ENCODE results near the gene TRAF2.

TRAF2 gene

GRCh38 chr9:136951541-136952320, 65.4 kb downstream of the TRAF2 start, which contains the start of gene LCN12:
LCN12 (plus strand) TSS chr9:136952273; CDS start chr9:136952328, 55 bp downstream.
- Mint-ChIP-seq H3K4me3 (no peak within 1 kb of the TSS), H3K9me3 (peaks cover 4 to 5% of the 10 kb centered on the region in 2 donors), H3K27ac (no peak within 1 kb of the TSS), H3K4me1 (peaks cover 6 to 19% of the 10 kb centered on the region in 2 donors), H3K27me3 (peaks cover 0 to 7% of the 10 kb centered on the region in 2 donors), H3K36me3 (peaks cover 0 to 4% of the 10 kb centered on the region in 2 donors)
- DNase-seq (no peak), ATAC-seq (replicated peaks) (no peak)

DNA sequence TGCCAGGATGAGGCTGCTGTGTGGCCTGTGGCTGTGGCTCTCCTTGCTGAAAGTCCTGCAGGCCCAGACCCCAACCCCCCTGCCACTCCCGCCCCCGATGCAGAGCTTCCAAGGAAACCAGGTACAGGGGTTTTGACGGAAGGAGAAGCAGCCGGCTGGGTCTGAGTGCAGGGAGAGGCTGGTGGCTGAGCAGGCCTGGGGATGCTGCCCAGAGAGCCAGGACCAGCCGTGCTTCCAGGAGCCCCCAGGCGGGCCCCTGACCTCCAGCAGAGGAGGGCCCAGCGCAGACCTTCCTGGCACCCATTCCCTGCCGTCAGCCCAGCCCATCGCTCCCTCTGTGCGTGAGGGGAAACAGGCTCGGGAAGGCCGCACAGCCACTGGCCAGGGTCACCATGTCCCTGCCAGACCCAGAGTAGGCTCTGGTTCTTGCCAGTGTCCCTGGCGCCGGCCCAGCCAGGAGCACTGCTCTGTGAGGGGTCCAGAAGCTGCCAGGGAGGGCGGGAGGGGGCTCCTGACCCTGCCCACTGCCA, 66.1 kb downstream of the TRAF2 start:
- ATAC-seq (replicated peaks) (no peak), DNase-seq (no peak)
- peaks cover 0 to 9% of the 10 kb centered on the region in 2 donors for H3K27me3 Mint-ChIP-seq
- H3K9me3 Mint-ChIP-seq: peaks cover 6% of the 10 kb centered on the region in 2 donors
- H3K4me3 Mint-ChIP-seq: no peak overlapping the region
- peaks cover 4 to 13% of the 10 kb centered on the region in 2 donors for H3K4me1 Mint-ChIP-seq
- H3K27ac Mint-ChIP-seq: no peak overlapping the region
- H3K36me3 Mint-ChIP-seq: peaks cover 0 to 5% of the 10 kb centered on the region in 2 donors

- ATAC-seq (replicated peaks) (no peak), DNase-seq (no peak)
- no peak overlapping the region for H3K4me3 Mint-ChIP-seq
- H3K9me3 Mint-ChIP-seq: peaks cover 6% of the 10 kb centered on the region in 2 donors
- no peak overlapping the region for H3K27ac Mint-ChIP-seq
- H3K4me1 Mint-ChIP-seq: peaks cover 4 to 10% of the 10 kb centered on the region in 2 donors
- H3K27me3 Mint-ChIP-seq: peaks cover 0 to 9% of the 10 kb centered on the region in 2 donors
- H3K36me3 Mint-ChIP-seq: peaks cover 0 to 5% of the 10 kb centered on the region in 2 donors
Observed at GRCh38 chr9:136952876-136953770, 66.8 kb downstream of the TRAF2 start.

- Mint-ChIP-seq H3K4me1 (peaks cover 4 to 10% of the 10 kb centered on the region in 2 donors), H3K9me3 (peaks cover 6% of the 10 kb centered on the region in 2 donors), H3K27ac (no peak overlapping the region), H3K4me3 (no peak overlapping the region), H3K36me3 (peaks cover 2 to 5% of the 10 kb centered on the region in 2 donors), H3K27me3 (peaks cover 3 to 11% of the 10 kb centered on the region in 2 donors)
- ATAC-seq (replicated peaks): no peak
- DNase-seq: no peak
Observed at GRCh38 chr9:136953771-136954269, 67.5 kb downstream of the TRAF2 start.

DNA sequence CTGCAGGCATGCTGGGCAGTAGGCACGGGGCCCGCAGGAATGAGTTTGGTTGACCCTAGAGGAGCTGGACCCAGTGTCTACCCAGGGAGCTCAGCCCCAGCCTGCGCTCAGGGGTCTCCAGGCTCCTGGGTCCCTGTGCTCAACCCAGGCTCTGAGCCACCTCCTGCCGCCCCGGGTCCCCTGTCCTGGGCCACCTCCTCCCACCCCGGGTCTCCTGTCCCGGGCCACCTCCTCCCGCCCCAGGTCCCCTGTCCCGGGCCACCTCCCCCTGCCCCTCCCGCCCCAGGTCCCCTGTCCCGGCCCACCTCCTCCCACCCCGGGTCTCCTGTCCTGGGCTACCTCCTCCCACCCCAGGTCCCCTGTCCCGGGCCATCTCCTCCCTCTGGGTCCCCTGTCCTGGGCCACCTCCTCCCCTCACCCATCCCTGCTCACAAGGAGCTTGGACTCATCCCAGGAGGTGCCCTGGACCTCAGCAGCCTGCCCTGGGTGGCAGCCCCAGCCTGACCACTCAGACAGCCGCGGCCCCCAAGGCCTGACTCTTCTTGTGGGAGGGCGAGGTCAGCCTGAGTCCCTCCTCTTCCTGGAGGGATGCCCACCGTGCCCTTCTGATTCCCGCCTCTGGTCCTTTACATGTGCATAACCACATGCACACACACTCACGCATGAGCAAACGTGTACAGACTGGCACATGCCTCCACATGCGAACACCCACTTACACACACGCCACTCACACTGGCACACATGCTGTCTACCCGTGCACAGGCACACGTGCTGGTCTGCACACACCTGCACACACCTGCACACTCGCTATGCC, 68.2 kb downstream of the TRAF2 start:
- Mint-ChIP-seq H3K4me1 (peaks cover 4 to 10% of the 10 kb centered on the region in 2 donors), H3K4me3 (no peak overlapping the region), H3K27me3 (peaks cover 6 to 16% of the 10 kb centered on the region in 2 donors), H3K9me3 (peaks cover 6% of the 10 kb centered on the region in 2 donors), H3K27ac (no peak overlapping the region), H3K36me3 (peaks cover 3 to 5% of the 10 kb centered on the region in 2 donors)
- ATAC-seq (replicated peaks) (no peak), DNase-seq (no peak)

DNA sequence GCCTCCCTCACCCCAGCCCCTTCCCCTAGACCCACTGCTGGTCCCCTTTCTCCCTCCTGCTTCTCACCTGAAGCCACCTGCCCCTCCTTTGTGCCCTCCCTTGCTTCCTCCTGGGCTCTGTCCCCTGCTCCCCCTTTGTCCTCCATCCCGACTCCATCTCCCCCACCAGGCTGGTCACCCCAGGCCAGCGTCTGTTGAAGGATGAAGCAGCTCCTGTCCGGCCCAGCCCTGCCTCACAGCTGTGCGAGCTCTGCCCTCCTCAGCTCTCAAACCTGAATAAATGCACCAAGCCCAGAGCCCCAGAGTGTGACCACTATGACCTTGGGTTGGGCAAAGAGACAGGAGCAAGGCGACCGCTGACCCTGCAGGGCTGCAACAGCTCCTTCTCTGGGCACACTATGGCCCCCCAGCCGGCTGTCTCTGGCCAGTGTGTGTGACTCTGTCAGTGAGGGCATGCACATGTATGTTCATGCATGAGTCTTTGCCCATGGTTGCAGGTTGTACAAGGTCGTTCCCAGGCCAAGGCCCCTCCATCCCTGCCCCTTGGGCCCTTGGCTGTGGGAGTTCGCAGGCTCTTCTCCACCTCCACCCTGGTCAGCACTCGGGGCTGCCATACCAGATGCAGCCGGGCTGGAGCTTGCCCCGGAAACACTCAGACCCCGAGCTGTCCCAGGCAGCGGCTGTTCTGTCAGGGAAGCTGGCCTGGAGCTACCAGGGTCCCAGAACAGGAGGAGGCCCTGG, 69.1 kb downstream of the TRAF2 start:
- no peak overlapping the region for H3K27ac Mint-ChIP-seq
- ATAC-seq (replicated peaks) (no peak), DNase-seq (no peak)
- H3K27me3 Mint-ChIP-seq: peaks cover 6 to 16% of the 10 kb centered on the region in 2 donors
- peaks cover 6% of the 10 kb centered on the region in 2 donors for H3K9me3 Mint-ChIP-seq
- H3K4me1 Mint-ChIP-seq: peaks cover under 1 to 4% of the 10 kb centered on the region in 2 donors
- H3K4me3 Mint-ChIP-seq: no peak overlapping the region
- H3K36me3 Mint-ChIP-seq: peaks cover 3 to 5% of the 10 kb centered on the region in 2 donors

DNA sequence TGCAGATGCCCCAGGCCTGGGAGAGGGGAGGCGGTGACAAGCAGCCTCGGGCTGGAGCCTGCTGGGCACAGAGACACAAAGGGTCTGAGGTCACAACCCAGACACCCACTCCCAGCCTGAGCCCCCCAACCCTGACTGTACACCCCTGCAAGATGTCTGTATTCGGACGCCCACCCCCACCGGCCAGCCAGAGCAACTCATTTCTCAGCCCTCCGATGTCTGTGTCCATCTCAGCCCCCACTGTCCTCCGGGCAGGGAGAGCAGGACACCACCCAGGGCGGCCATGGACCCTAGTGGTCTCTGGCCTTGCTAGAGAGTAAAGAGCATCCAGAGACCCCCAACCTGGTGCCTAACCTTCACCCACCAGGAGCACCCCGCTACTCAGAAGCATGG, 69.6 kb downstream of the TRAF2 start:
- ATAC-seq (replicated peaks) (no peak), DNase-seq (no peak)
- H3K36me3 Mint-ChIP-seq: peaks cover 3 to 5% of the 10 kb centered on the region in 2 donors
- no peak overlapping the region for H3K27ac Mint-ChIP-seq
- H3K9me3 Mint-ChIP-seq: peaks cover 6% of the 10 kb centered on the region in 2 donors
- peaks cover 6 to 16% of the 10 kb centered on the region in 2 donors for H3K27me3 Mint-ChIP-seq
- no peaks in the 10 kb centered on the region for H3K4me1 Mint-ChIP-seq
- no peak overlapping the region for H3K4me3 Mint-ChIP-seq

- no peak overlapping the region for H3K4me3 Mint-ChIP-seq
- no peak overlapping the region for H3K27ac Mint-ChIP-seq
- H3K27me3 Mint-ChIP-seq: peaks cover 6 to 16% of the 10 kb centered on the region in 2 donors
- no peak for DNase-seq
- peaks cover 3 to 5% of the 10 kb centered on the region in 2 donors for H3K36me3 Mint-ChIP-seq
- H3K4me1 Mint-ChIP-seq: no peaks in the 10 kb centered on the region
- peaks cover 6% of the 10 kb centered on the region in 2 donors for H3K9me3 Mint-ChIP-seq
- no peak for ATAC-seq (replicated peaks)
Observed at GRCh38 chr9:136956604-136957003, 70.3 kb downstream of the TRAF2 start.

DNA sequence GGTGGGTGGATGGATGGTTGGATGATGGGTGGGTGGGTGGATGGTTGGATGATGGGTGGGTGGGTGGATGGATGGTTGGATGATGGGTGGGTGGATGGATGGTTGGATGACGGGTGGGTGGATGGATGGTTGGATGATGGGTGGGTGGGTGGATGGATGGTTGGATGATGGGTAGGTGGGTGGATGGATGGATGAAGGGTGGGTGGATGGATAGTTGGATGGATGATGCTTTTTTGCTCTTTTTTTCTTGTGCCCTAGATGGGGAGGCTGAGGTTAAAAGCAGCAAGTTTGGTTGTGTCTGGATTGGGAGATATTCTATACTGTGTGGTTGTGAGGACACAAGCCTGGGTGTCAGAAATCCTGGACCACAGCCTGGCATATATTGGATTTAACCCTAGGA, 71.1 kb downstream of the TRAF2 start:
- Mint-ChIP-seq H3K4me3 (no peak overlapping the region), H3K9me3 (peaks cover 6% of the 10 kb centered on the region in 2 donors), H3K27me3 (peaks cover 6 to 16% of the 10 kb centered on the region in 2 donors), H3K27ac (no peak overlapping the region), H3K36me3 (peaks cover 3 to 5% of the 10 kb centered on the region in 2 donors), H3K4me1 (no peaks in the 10 kb centered on the region)
- no peak for DNase-seq
- no peak for ATAC-seq (replicated peaks)

- peaks cover 3 to 5% of the 10 kb centered on the region in 2 donors for H3K36me3 Mint-ChIP-seq
- H3K4me3 Mint-ChIP-seq: no peak overlapping the region
- H3K27me3 Mint-ChIP-seq: peaks cover 7 to 16% of the 10 kb centered on the region in 2 donors
- DNase-seq: no peak
- no peak for ATAC-seq (replicated peaks)
- H3K4me1 Mint-ChIP-seq: no peaks in the 10 kb centered on the region
- no peak overlapping the region for H3K27ac Mint-ChIP-seq
- H3K9me3 Mint-ChIP-seq: peaks cover 6% of the 10 kb centered on the region in 2 donors
Observed at GRCh38 chr9:136957901-136958300, 71.6 kb downstream of the TRAF2 start.

DNA sequence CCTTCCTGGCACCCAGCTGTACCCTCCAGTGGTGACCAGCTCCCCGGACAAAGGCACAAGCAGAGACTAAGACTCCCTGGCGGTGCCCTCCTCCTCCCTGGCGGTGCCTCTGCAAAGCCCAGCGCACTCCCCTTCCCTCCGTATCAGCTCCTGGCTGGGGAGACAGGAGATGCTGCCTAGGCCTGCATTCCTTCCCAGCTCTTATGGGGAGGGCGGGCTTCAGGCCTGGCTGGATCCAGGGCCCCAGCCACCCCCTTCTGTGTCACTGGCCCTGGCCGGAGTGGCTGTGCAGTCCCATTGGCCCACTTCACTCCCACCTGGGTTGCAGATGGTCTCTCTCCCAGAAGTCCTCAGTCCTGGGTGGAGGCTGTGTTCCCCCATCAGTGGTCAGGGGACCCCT, 72.2 kb downstream of the TRAF2 start:
- ATAC-seq (replicated peaks) (no peak), DNase-seq (no peak)
- H3K36me3 Mint-ChIP-seq: peaks cover 3 to 5% of the 10 kb centered on the region in 2 donors
- H3K27me3 Mint-ChIP-seq: peaks cover 13 to 16% of the 10 kb centered on the region in 2 donors
- no peaks in the 10 kb centered on the region for H3K4me1 Mint-ChIP-seq
- H3K9me3 Mint-ChIP-seq: peaks cover 6% of the 10 kb centered on the region in 2 donors
- no peak overlapping the region for H3K4me3 Mint-ChIP-seq
- H3K27ac Mint-ChIP-seq: no peak overlapping the region

GRCh38 chr9:136958898-136959850, 72.9 kb downstream of the TRAF2 start:
- Mint-ChIP-seq H3K9me3 (peaks cover 6% of the 10 kb centered on the region in 2 donors), H3K4me1 (no peaks in the 10 kb centered on the region), H3K4me3 (no peak overlapping the region), H3K27me3 (peaks cover 13 to 16% of the 10 kb centered on the region in 2 donors), H3K27ac (no peak overlapping the region), H3K36me3 (peaks cover 3 to 5% of the 10 kb centered on the region in 2 donors)
- DNase-seq (no peak), ATAC-seq (replicated peaks) (no peak)

Measured in stimulated activated naive B cell treated with anti-CD40 and anti-IgM and Interleukin-4, amounts not matched to agents 10 μg/mL and 1 μg/mL and 100 μg/mL, for 72 hours (primary cell).